KMS-11 (cell line): ENCODE data around the gene RASA3.

Source experiments
- H2AFZ ChIP-seq: fragments of 200-600 bp; sonication (generic); 2 replicates; pipeline ENCODE4 v1.6.1; 2016; ENCODE audit warnings: antibody characterized with exemption, mixed run types, low read depth
- H3K27ac ChIP-seq: fragments of 200-600 bp; sonication (generic); 2 replicates; pipeline ENCODE4 v1.6.1; 2016; ENCODE audit warnings: mild to moderate bottlenecking, mixed run types
- H3K27me3 ChIP-seq: fragments of 200-600 bp; sonication (generic); 2 replicates; pipeline ENCODE4 v1.6.1; 2017; ENCODE audit warnings: mild to moderate bottlenecking, low read depth, mixed run types, moderate library complexity; ENCODE audit not compliant: insufficient read depth
- H3K36me3 ChIP-seq: fragments of 200-600 bp; sonication (generic); 2 replicates; pipeline ENCODE4 v1.6.1; 2017; ENCODE audit warnings: mild to moderate bottlenecking, mixed run types; ENCODE audit not compliant: insufficient read depth
- H3K4me1 ChIP-seq: fragments of 200-600 bp; sonication (generic); 2 replicates; pipeline ENCODE4 v1.6.1; 2016; ENCODE audit warnings: mild to moderate bottlenecking, low read depth, mixed run types; ENCODE audit not compliant: poor library complexity, severe bottlenecking
- H3K4me2 ChIP-seq: fragments of 200-600 bp; sonication (generic); 2 replicates; pipeline ENCODE4 v1.7.0; 2016; ENCODE audit warnings: mild to moderate bottlenecking, mixed run types
- H3K4me3 ChIP-seq: fragments of 200-600 bp; sonication (generic); IDR thresholded peaks from 2 replicates; pipeline ENCODE4 v1.6.1; 2017; ENCODE audit warnings: low read depth, low read length, mixed read lengths; ENCODE audit not compliant: insufficient read depth
- H3K79me2 ChIP-seq: fragments of 200-600 bp; sonication (generic); 2 replicates; pipeline ENCODE4 v1.6.1; 2016; ENCODE audit warnings: low read depth, mixed run types; ENCODE audit not compliant: insufficient read depth
- H3K9ac ChIP-seq: fragments of 200-600 bp; sonication (generic); 2 replicates; pipeline ENCODE4 v1.6.1; 2016; ENCODE audit warnings: mild to moderate bottlenecking, mixed run types
- H4K20me1 ChIP-seq: fragments of 200-600 bp; sonication (generic); 2 replicates; pipeline ENCODE4 v1.6.1; 2016; ENCODE audit warnings: mild to moderate bottlenecking, mixed run types; ENCODE audit not compliant: insufficient read depth
- TF ChIP-seq, protein P1 (sequence below): fragments of 200-600 bp; sonication (generic); conservative IDR thresholded peaks from 2 replicates; pipeline ENCODE4 v1.6.1; 2017; ENCODE audit warnings: low read depth, mild to moderate bottlenecking, antibody characterized with exemption, low read length, moderate library complexity, mixed read lengths

RASA3 gene

GRCh38 chr13:113965383-113965874 lies 167.0 kb downstream of the RASA3 start:
- no peak overlapping the region for H3K4me2 ChIP-seq
- no peaks in the 10 kb centered on the region for H3K27me3 ChIP-seq
- TF ChIP-seq, protein P1, sequence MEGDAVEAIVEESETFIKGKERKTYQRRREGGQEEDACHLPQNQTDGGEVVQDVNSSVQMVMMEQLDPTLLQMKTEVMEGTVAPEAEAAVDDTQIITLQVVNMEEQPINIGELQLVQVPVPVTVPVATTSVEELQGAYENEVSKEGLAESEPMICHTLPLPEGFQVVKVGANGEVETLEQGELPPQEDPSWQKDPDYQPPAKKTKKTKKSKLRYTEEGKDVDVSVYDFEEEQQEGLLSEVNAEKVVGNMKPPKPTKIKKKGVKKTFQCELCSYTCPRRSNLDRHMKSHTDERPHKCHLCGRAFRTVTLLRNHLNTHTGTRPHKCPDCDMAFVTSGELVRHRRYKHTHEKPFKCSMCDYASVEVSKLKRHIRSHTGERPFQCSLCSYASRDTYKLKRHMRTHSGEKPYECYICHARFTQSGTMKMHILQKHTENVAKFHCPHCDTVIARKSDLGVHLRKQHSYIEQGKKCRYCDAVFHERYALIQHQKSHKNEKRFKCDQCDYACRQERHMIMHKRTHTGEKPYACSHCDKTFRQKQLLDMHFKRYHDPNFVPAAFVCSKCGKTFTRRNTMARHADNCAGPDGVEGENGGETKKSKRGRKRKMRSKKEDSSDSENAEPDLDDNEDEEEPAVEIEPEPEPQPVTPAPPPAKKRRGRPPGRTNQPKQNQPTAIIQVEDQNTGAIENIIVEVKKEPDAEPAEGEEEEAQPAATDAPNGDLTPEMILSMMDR: no peak
- H3K4me3 ChIP-seq: no peak overlapping the region
- no peak overlapping the region for H2AFZ ChIP-seq
- no peaks in the 10 kb centered on the region for H4K20me1 ChIP-seq
- no peaks in the 10 kb centered on the region for H3K79me2 ChIP-seq
- no peaks in the 10 kb centered on the region for H3K36me3 ChIP-seq
- H3K4me1 ChIP-seq: no peaks in the 10 kb centered on the region
- H3K9ac ChIP-seq: no peak overlapping the region
- H3K27ac ChIP-seq: no peak overlapping the region

DNA sequence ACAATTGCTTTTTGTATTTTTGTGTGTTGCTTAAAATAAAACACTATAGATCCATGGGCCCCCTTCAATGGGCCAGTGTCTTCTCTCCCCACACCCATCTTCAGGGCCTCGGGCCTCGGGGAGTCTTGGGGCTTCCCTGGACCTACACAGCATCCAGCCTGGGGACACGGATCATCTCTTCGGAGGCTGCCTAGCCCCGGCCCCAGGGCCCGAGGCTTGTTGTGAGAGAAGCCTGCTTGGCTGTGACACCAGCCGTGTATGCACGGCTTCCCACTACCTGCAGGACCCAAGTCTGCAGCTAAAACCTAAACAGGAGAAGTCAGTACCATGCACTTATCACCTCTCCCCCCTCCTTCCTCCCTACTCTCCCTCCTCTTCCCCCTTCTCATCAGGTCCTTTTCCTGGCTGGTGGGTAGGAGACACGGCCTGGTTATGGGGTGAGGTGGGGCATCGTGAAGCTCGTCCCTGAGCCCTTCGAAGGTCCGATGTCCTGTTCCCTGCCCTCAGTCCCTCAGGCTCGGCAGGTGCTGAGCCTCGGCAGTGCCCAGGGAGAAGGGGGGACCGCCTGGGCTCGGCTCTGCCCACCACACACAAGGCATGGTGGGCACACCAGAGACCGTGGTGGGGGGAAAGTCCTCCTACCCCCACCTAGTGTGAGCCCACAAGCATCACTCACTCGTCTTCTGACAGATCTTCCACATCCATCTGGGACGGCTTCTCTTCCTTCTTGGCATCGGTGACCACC lies 168.0 kb downstream of the RASA3 start:
- no peaks in the 10 kb centered on the region for H4K20me1 ChIP-seq
- no peak overlapping the region for H3K9ac ChIP-seq
- H3K4me3 ChIP-seq: no peak overlapping the region
- no peaks in the 10 kb centered on the region for H3K27me3 ChIP-seq
- no peak overlapping the region for H3K4me2 ChIP-seq
- H3K79me2 ChIP-seq: no peaks in the 10 kb centered on the region
- no peaks in the 10 kb centered on the region for H3K4me1 ChIP-seq
- no peaks in the 10 kb centered on the region for H3K36me3 ChIP-seq
- no peak overlapping the region for H2AFZ ChIP-seq
- no peak overlapping the region for H3K27ac ChIP-seq
- TF ChIP-seq, protein P1: no peak

GRCh38 chr13:113963376-113963775 lies 169.0 kb downstream of the RASA3 start:
- Histone ChIP-seq H3K4me2 (no peak overlapping the region), H3K79me2 (no peaks in the 10 kb centered on the region), H3K36me3 (no peaks in the 10 kb centered on the region), H3K27me3 (no peaks in the 10 kb centered on the region), H3K4me1 (no peaks in the 10 kb centered on the region), H3K9ac (no peak overlapping the region), H3K27ac (no peak overlapping the region), H3K4me3 (no peak overlapping the region), H4K20me1 (no peaks in the 10 kb centered on the region), H2AFZ (no peak overlapping the region)
- TF ChIP-seq, protein P1: no peak

GRCh38 chr13:113962975-113963374 lies 169.4 kb downstream of the RASA3 start:
- Histone ChIP-seq H3K27me3 (no peaks in the 10 kb centered on the region), H3K4me2 (no peak overlapping the region), H3K9ac (no peak overlapping the region), H3K27ac (no peak overlapping the region), H4K20me1 (no peaks in the 10 kb centered on the region), H3K36me3 (no peaks in the 10 kb centered on the region), H3K4me3 (no peak overlapping the region), H2AFZ (no peak overlapping the region), H3K79me2 (no peaks in the 10 kb centered on the region), H3K4me1 (no peaks in the 10 kb centered on the region)
- TF ChIP-seq, protein P1: no peak
